ENCODE data around the gene PHF14.
"Not testable (repeated sequence)": the region's sequence is repeated elsewhere in the genome, so short reads cannot be mapped to it uniquely, and the experiment has no call there.

Gene PHF14

GRCh38 chr7:10973061-10973941 is at the start of gene PHF14:
Gene PHF14, plus strand, starts transcription at chr7:10973872. Its CDS starts 452 bp downstream, at chr7:10974324.
- DNase-seq = peak; percentile 99

GRCh38 chr7:10924370-10924769 is 49.3 kb upstream of the PHF14 start:
- no peak for DNase-seq

GRCh38 chr7:10928203-10928602 is 45.5 kb upstream of the PHF14 start:
- not testable (repeated sequence) for DNase-seq

GRCh38 chr7:10930551-10930950 is 43.1 kb upstream of the PHF14 start:
- no peak for DNase-seq

GRCh38 chr7:10931161-10931560 is 42.5 kb upstream of the PHF14 start:
- no peak for DNase-seq

GRCh38 chr7:10934292-10934691 is 39.4 kb upstream of the PHF14 start:
- no peak for DNase-seq

- no peak for DNase-seq
These were observed 34.3 kb upstream of the PHF14 start for GRCh38 chr7:10939237-10939910.

- peak; percentile 98 for DNase-seq
These were observed 33.6 kb upstream of the PHF14 start for GRCh38 chr7:10939911-10940703.

- DNase-seq = peak; percentile 28
These were observed 32.8 kb upstream of the PHF14 start for GRCh38 chr7:10940704-10941355.

- DNase-seq = no peak
These were observed 23.2 kb upstream of the PHF14 start for GRCh38 chr7:10950494-10950893.

GRCh38 chr7:10950974-10951578 is 22.6 kb upstream of the PHF14 start:
- DNase-seq = not testable (repeated sequence)

- DNase-seq = no peak
These were observed 21.1 kb upstream of the PHF14 start for GRCh38 chr7:10952588-10952987.

- DNase-seq = not testable (repeated sequence)
These were observed 20.5 kb upstream of the PHF14 start for GRCh38 chr7:10953078-10953750.

GRCh38 chr7:10956528-10956927 is 17.1 kb upstream of the PHF14 start:
- no peak for DNase-seq

GRCh38 chr7:10960242-10960641 is 13.4 kb upstream of the PHF14 start:
- DNase-seq = not testable (repeated sequence)

GRCh38 chr7:10965016-10965415 is 8.7 kb upstream of the PHF14 start:
- not testable (repeated sequence) for DNase-seq

- DNase-seq = no peak
These were observed 1.5 kb upstream of the PHF14 start for GRCh38 chr7:10972174-10972573.

GRCh38 chr7:10973942-10974911 is 555 bp downstream of the PHF14 start:
- DNase-seq = peak; percentile 31

- DNase-seq = no peak
These were observed 3.4 kb downstream of the PHF14 start for GRCh38 chr7:10977113-10977512.

- no peak for DNase-seq
These were observed 7.6 kb downstream of the PHF14 start for GRCh38 chr7:10981317-10981716.
